HepG2 (cell line): ENCODE results near the gene TIMM8B. TPM values are rescaled to one million over a fixed set of nuclear protein-coding genes. Genes with fewer than 3 reads are reported as not detected.
"Not testable (repeated sequence)": the region's sequence is repeated elsewhere in the genome, so short reads cannot be mapped to it uniquely, and the experiment has no call there.

Experiments
- ATAC-seq: fragments of 200-7000 bp; cut with Tn5 transposase; 3 replicates; pipeline ENCODE4 v1.9.1; 2020; ENCODE audit warnings: mild to moderate bottlenecking, moderate library complexity
- BruUV-seq: library from RNA; stranded (reverse); fragments of 400-500 nt; replicated peaks from 2 replicates; lab custom pipeline; 2021; lab: Mats Ljungman, UMichigan
- CTCF ChIA-PET: fragments of 300-600 bp; formaldehyde crosslinking; extraction: SDS; loops from one replicate; lab custom pipeline; 2021; ENCODE audit warnings: low total read pairs, inconsistent platforms, low intra/inter-chr PET ratio; lab: Yijun Ruan, JAX
- POLR2A ChIA-PET: fragments of 350-600 bp; sonication (Branson Sonifier 250); formaldehyde crosslinking; loops from one replicate; lab custom pipeline; 2020; ENCODE audit warnings: antibody characterized with exemption, inconsistent platforms; lab: Yijun Ruan, JAX
- DNase-seq: peaks from one replicate; pipeline ENCODE4 v3.0.0-alpha.2; 2015; ENCODE audit warnings: low spot score
- FAIRE-seq: peaks from 3 replicates; lab custom pipeline; 2011; peaks lifted over from hg19 to GRCh38; lab: Jason Lieb, UNC
- H2AFZ ChIP-seq: one replicate; pipeline ENCODE4 v1.6.1; 2011; ENCODE audit warnings: low read length, inconsistent platforms
- H3K27ac ChIP-seq: fragments of 300-600 bp; 3 replicates; pipeline ENCODE4 v1.8.0; 2011; ENCODE audit warnings: mixed run types, mild to moderate bottlenecking, mixed read lengths, low read length, inconsistent platforms; ENCODE audit not compliant: insufficient read depth; ENCODE audit errors: extremely low read length
- H3K27me3 ChIP-seq, 2 experiments: fragments of 200-600 bp in 1 of 2; 2 replicates in 1 of 2; 3 replicates in 1 of 2; pipeline versions ENCODE4 v1.6.0 to v1.8.0; 2011; ENCODE audit warnings: low read length in 2 of 2, mild to moderate bottlenecking in 2 of 2, moderate library complexity in 2 of 2, inconsistent platforms in 1 of 2; ENCODE audit not compliant: insufficient read depth in 2 of 2, control insufficient read depth in 1 of 2
- H3K36me3 ChIP-seq, 2 experiments: fragments of 200-600 bp in 1 of 2; replicated peaks in 1 of 2; 2 replicates in 1 of 2; 3 replicates in 1 of 2; pipeline versions ENCODE4 v1.5.1 to v1.8.0; 2011; ENCODE audit warnings: low read length in 2 of 2, inconsistent platforms in 1 of 2; ENCODE audit not compliant: insufficient read depth in 2 of 2, control insufficient read depth in 1 of 2
- H3K4me1 ChIP-seq: 2 replicates; pipeline ENCODE4 v1.5.1; 2012; ENCODE audit warnings: low read length, inconsistent platforms; ENCODE audit not compliant: insufficient read depth
- H3K4me2 ChIP-seq: 2 replicates; pipeline ENCODE4 v1.6.0; 2011; ENCODE audit warnings: low read depth, low read length, inconsistent platforms
- H3K4me3 ChIP-seq, 3 experiments: fragments of 200-600 bp in 1 of 3; sonication (generic), shearing (Covaris generic) in 1 of 3; replicated peaks in 1 of 3; 2 replicates each; pipeline ENCODE4 v1.5.1; 2011 to 2016; ENCODE audit warnings: low read length in 3 of 3, inconsistent platforms in 2 of 3, low read depth in 2 of 3, mild to moderate bottlenecking in 2 of 3, control low read depth in 1 of 3, mixed read lengths in 1 of 3; ENCODE audit not compliant: insufficient read depth in 1 of 3
- H3K79me2 ChIP-seq: one replicate; pipeline ENCODE4 v1.6.1; 2011; ENCODE audit warnings: low read length, inconsistent platforms; ENCODE audit not compliant: insufficient read depth
- H3K9ac ChIP-seq: 2 replicates; pipeline ENCODE4 v1.6.0; 2011; ENCODE audit warnings: mild to moderate bottlenecking, low read depth, low read length, inconsistent platforms; ENCODE audit not compliant: insufficient read depth
- H3K9me3 ChIP-seq: 2 replicates; pipeline ENCODE4 v1.5.1; 2012; ENCODE audit warnings: mild to moderate bottlenecking, low read length
- H4K20me1 ChIP-seq: 2 replicates; pipeline ENCODE4 v1.6.0; 2011; ENCODE audit warnings: inconsistent platforms, mild to moderate bottlenecking, low read length, moderate library complexity; ENCODE audit not compliant: insufficient read depth
- SUZ12 ChIP-seq: fragments of 150-350 bp; IDR thresholded peaks from 2 replicates; pipeline ENCODE4 v1.6.1; 2014; ENCODE audit warnings: low read depth, low read length
- WGBS: methylation state at CpG from one replicate; pipeline ENCODE4 v1.1.6; 2017; ENCODE audit warnings: low lambda C conversion rate; 5-methylcytosine and 5-hydroxymethylcytosine counted together
- in situ Hi-C: cut with HindIII; loops from 2 replicates; pipeline ENCODE4 v1.10.0; 2017; ENCODE audit warnings: low pct_unique_long_range_greater_than_20kb; ENCODE audit not compliant: extremely low pct_ligation_motif_present
- intact Hi-C: fragments of 100-400 bp; cut with micrococcal nuclease; formaldehyde crosslinking; loops from one replicate; pipeline ENCODE4 v1.10.0; 2022; ENCODE audit not compliant: unreplicated experiment
- polyA plus RNA-seq, 8 experiments: library from polyadenylated mRNA; depleted of rRNA in 3 of 8; stranded (reverse) in 7 of 8; unstranded in 1 of 8; fragments of >200 nt; fragmentation: Illumina TruSeq in 4 of 8; extraction: Trizol in 4 of 8; gene quantifications; 2 replicates each; pipeline versions ENCODE4 v1.2.1 to v1.2.3, GENCODE V29; 2011 to 2016; ENCODE audit warnings: low read depth in 4 of 8, missing spikeins in 1 of 8, mixed read lengths in 1 of 8; ENCODE audit not compliant: insufficient read depth in 1 of 8
- total RNA-seq, 5 experiments: library from RNA; depleted of rRNA; stranded (reverse); fragments of >200 nt; fragmentation: Illumina TruSeq; extraction: Trizol; gene quantifications; 2 replicates each; pipeline ENCODE4 v1.2.3, GENCODE V29; 2016; ENCODE audit warnings: low read depth in 1 of 5
- TF ChIP-seq, protein P1 (sequence below): sonication (generic); formaldehyde crosslinking; IDR thresholded peaks from 2 replicates; pipeline ENCODE4 v1.4.0; 2020; ENCODE audit warnings: mild to moderate bottlenecking, missing genetic modification reagents

The TIMM8B gene
- total and polyA plus RNA-seq, 2 of the 13 experiments (the other 11 are each of a cell fraction or from before 2014, with no cell fraction given), result 84.5 to 98.3 TPM

DNA sequence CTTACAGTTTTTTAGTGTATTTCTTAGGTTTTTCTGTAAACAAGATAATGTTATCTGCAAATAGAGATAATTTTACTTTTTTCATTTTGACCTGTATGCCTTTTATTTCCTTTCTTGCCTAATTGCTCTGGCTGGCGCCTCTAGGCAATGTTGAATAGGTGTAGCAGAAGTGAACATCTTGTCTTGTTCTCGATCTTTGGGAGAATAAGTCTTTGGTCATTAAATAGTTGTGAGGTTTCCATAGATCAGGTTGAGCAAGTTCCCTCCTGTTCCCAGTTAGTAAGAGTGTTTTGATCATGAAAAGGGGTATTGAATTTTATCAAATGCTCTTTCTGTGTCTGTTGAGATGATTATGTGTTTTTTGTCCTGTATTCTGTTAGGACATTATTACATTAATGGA, 36.8 kb downstream of the TIMM8B start (continued):
- TF ChIP-seq, protein P1, sequence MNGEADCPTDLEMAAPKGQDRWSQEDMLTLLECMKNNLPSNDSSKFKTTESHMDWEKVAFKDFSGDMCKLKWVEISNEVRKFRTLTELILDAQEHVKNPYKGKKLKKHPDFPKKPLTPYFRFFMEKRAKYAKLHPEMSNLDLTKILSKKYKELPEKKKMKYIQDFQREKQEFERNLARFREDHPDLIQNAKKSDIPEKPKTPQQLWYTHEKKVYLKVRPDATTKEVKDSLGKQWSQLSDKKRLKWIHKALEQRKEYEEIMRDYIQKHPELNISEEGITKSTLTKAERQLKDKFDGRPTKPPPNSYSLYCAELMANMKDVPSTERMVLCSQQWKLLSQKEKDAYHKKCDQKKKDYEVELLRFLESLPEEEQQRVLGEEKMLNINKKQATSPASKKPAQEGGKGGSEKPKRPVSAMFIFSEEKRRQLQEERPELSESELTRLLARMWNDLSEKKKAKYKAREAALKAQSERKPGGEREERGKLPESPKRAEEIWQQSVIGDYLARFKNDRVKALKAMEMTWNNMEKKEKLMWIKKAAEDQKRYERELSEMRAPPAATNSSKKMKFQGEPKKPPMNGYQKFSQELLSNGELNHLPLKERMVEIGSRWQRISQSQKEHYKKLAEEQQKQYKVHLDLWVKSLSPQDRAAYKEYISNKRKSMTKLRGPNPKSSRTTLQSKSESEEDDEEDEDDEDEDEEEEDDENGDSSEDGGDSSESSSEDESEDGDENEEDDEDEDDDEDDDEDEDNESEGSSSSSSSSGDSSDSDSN (CRISPR knock-in tag), result no peak
- no peak for TF ChIP-seq SUZ12

DNA sequence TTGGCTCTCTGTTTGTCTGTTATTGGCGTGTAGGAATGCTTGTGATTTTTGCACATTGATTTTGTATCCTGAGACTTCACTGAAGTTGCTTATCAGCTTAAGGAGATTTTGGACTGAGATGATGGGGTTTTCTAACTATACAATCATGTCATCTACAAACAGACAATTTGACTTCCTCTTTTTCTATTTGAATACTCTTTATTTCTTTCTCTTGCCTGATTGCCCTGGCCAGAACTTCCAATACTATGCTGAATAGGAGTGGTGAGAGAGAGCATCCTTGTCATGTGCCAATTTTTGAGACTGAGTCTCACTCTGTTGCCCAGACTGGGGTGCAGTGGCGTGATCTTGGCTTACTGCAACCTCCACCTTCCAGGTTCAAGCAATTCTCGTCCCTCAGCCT, 38.3 kb downstream of the TIMM8B start:
- intact Hi-C loops, H3K4me3 ChIP-seq, H3K4me1 ChIP-seq, H3K9me3 ChIP-seq, BruUV-seq, H4K20me1 ChIP-seq, FAIRE-seq, H3K27me3 ChIP-seq, CTCF ChIA-PET, ATAC-seq, H3K27ac ChIP-seq, H3K4me2 ChIP-seq, H3K9ac ChIP-seq, POLR2A ChIA-PET, in situ Hi-C loops, H3K79me2 ChIP-seq, DNase-seq, H2AFZ ChIP-seq: not testable (repeated sequence)
- WGBS, result 100% methylated on average over 3 of the region's 3 CpGs
- peaks cover 5 to 62% of the 10 kb centered on the region in 2 experiments for H3K36me3 ChIP-seq

DNA sequence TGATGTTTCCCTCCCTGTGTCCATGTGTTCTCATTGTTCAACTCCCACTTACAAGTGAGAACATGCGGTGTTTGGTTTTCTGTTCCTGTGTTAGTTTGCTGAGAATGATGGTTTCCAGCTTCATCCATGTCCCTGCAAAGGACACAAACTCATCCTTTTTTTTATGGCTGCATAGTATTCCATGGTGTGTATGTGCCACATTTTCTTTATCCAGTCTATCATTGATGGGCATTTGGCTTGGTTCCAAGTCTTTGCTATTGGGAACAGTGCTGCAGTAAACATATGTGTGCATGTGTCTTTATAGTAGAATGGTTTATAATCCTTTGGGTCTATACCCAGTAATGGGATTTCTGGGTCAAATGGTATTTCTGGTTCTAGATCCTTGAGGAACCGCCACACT, 39.9 kb downstream of the TIMM8B start:
- WGBS, result 94% methylated on average over 2 of the region's 2 CpGs
- H3K79me2 ChIP-seq, in situ Hi-C loops, H3K9ac ChIP-seq, H3K4me2 ChIP-seq, H3K9me3 ChIP-seq, ATAC-seq, H3K4me1 ChIP-seq, CTCF ChIA-PET, FAIRE-seq, H2AFZ ChIP-seq, DNase-seq, H3K4me3 ChIP-seq, H3K27me3 ChIP-seq, H3K27ac ChIP-seq, intact Hi-C loops, H4K20me1 ChIP-seq, BruUV-seq, POLR2A ChIA-PET: not testable (repeated sequence)
- peaks cover 5 to 63% of the 10 kb centered on the region in 2 experiments for H3K36me3 ChIP-seq
